Activated naive CD8-positive, alpha-beta T cell treated with anti-CD3 and anti-CD28 coated beads for 36 hours (primary cell): ENCODE results near the gene TREH. TPM values are rescaled to one million over a fixed set of nuclear protein-coding genes. Genes with fewer than 3 reads are reported as not detected.

ENCODE experiments used
- DNase-seq: peaks from one replicate; pipeline ENCODE4 v3.0.0; 2021
- H3K27ac Mint-ChIP-seq: one replicate; pipeline ENCODE4 v1.8.0; 2022; ENCODE audit warnings: mild to moderate bottlenecking, moderate library complexity, mixed read lengths
- H3K27me3 Mint-ChIP-seq: one replicate; pipeline ENCODE4 v1.8.0; 2022; ENCODE audit warnings: mild to moderate bottlenecking, mixed read lengths
- H3K36me3 Mint-ChIP-seq: one replicate; pipeline ENCODE4 v1.8.0; 2021; ENCODE audit warnings: mild to moderate bottlenecking, mixed read lengths
- H3K4me1 Mint-ChIP-seq: one replicate; pipeline ENCODE4 v1.8.0; 2021; ENCODE audit warnings: mixed read lengths
- H3K4me3 Mint-ChIP-seq: one replicate; pipeline ENCODE4 v1.8.0; 2022; ENCODE audit warnings: mild to moderate bottlenecking, moderate library complexity, mixed read lengths
- H3K9me3 Mint-ChIP-seq: one replicate; pipeline ENCODE4 v1.8.0; 2022; ENCODE audit warnings: mixed read lengths
- total RNA-seq, 2 experiments: library from RNA; stranded (reverse); gene quantifications; one replicate each; pipeline ENCODE4 v1.2.3, GENCODE V29; 2021

TREH gene
- total RNA-seq, 2 experiments from 2014 or later = not detected

DNA sequence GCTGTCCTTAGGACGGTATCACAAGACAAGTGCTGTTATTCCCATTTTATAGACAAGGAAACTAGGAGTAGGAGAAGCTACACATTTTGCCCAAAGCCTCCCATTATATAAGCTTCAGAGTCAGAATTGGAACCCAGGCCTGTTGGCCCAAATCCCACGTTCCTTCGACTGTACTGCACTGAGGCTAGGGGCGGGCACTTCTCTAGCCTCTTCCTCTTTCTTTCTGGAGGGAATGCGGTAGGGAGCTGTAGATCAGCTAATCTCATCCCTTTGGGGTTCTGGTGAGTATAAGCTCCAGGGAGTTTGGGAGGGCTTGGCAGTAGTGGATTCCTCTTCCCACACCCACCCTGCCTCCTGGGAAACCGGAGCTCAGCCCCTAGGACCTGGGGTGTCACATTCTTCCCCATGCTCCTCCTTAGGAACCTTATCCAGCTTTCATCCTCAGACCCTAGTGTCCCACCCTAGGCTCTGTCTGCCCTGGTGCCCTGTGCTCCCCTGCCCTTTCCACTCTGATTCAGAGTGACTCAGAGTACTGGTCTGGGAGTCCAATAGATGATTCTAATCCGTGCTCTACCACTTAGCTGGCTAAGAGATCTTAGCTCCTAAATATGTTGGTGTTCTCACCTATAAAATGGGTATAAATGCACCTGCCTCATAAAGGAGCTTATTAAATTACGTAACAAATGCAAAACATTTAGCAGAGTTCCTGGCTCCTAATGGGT lies 42.7 kb downstream of the TREH start:
- no peaks in the 10 kb centered on the region for H3K36me3 Mint-ChIP-seq
- DNase-seq = no peak
- no peaks in the 10 kb centered on the region for H3K9me3 Mint-ChIP-seq
- H3K27ac Mint-ChIP-seq = no peak overlapping the region
- no peaks in the 10 kb centered on the region for H3K27me3 Mint-ChIP-seq
- H3K4me1 Mint-ChIP-seq = peaks cover 4% of the 10 kb centered on the region
- no peak overlapping the region for H3K4me3 Mint-ChIP-seq

GRCh38 chr11:118635642-118636041 lies 43.8 kb downstream of the TREH start:
- no peak overlapping the region for H3K27ac Mint-ChIP-seq
- peaks cover 4% of the 10 kb centered on the region for H3K4me1 Mint-ChIP-seq
- no peaks in the 10 kb centered on the region for H3K36me3 Mint-ChIP-seq
- H3K9me3 Mint-ChIP-seq = no peaks in the 10 kb centered on the region
- H3K4me3 Mint-ChIP-seq = no peak overlapping the region
- DNase-seq = no peak
- H3K27me3 Mint-ChIP-seq = no peaks in the 10 kb centered on the region

DNA sequence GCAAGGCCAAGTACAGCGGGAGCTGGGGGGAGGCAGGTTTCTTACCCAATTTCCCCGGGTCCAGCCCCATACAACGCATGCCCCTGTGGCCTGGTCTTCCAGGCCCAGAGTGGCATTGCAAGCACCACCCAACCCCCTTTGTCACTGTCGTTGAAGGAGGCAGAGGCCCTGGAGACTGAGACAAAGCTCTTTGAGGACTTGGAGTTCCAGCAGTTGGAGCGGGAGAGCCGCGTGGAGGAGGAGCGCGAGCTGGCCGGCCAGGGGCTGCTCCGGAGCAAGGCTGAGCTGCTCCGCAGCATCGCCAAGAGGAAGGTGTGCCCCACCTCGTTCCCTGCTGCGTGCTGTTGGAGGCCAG lies 44.2 kb downstream of the TREH start:
- H3K27ac Mint-ChIP-seq = no peak overlapping the region
- H3K36me3 Mint-ChIP-seq = no peaks in the 10 kb centered on the region
- no peaks in the 10 kb centered on the region for H3K9me3 Mint-ChIP-seq
- no peaks in the 10 kb centered on the region for H3K27me3 Mint-ChIP-seq
- no peak overlapping the region for H3K4me3 Mint-ChIP-seq
- peaks cover 4% of the 10 kb centered on the region for H3K4me1 Mint-ChIP-seq
- no peak for DNase-seq

GRCh38 chr11:118634431-118635236 lies 44.8 kb downstream of the TREH start:
- H3K27ac Mint-ChIP-seq = no peak overlapping the region
- peak; percentile 43 for DNase-seq
- H3K27me3 Mint-ChIP-seq = no peaks in the 10 kb centered on the region
- peaks cover 4% of the 10 kb centered on the region for H3K4me1 Mint-ChIP-seq
- H3K36me3 Mint-ChIP-seq = no peaks in the 10 kb centered on the region
- H3K9me3 Mint-ChIP-seq = no peaks in the 10 kb centered on the region
- no peak overlapping the region for H3K4me3 Mint-ChIP-seq

DNA sequence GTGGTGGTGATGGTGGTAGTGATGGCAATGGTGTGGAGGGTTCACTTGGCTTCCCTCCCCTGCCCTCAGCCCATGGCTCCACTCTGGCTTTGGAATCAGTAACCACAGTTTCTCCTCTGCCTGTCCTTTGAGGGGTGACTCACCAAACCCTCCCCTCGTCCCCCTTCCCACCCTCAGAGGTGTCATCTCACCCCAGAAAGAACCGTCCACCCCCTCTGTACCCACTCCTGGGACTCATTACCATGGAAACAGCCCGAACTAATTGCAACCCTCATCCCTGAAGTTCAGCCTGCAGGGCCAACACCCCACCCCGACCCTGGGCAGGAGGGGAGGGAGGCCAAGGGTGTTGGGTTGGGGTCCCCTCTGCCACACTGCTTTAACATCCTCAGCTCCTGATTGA lies 45.5 kb downstream of the TREH start:
- Mint-ChIP-seq H3K4me3 (no peak overlapping the region), H3K9me3 (no peaks in the 10 kb centered on the region), H3K27ac (no peak overlapping the region), H3K4me1 (peaks cover 4% of the 10 kb centered on the region), H3K36me3 (no peaks in the 10 kb centered on the region), H3K27me3 (no peaks in the 10 kb centered on the region)
- no peak for DNase-seq

DNA sequence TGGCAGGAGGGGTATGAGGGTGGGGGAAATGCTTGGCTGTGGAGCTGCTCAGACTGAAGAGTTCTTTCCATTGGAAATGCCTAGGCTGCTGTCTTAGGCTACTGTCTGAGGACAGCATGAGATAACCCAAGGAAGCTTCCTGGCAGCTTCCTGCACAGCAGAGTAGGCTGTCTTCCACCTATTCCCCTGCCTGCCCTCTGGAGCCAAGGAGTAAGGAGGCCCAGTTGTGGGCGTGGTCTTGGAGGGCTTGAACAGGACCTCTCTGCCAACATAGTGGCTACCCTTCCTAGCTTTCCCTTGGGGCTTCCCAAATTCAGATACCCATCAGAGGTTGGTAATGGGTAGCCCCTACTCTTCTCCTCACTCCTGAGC lies 46.1 kb downstream of the TREH start:
- Mint-ChIP-seq H3K4me3 (no peak overlapping the region), H3K36me3 (no peaks in the 10 kb centered on the region), H3K9me3 (no peaks in the 10 kb centered on the region), H3K27me3 (no peaks in the 10 kb centered on the region), H3K4me1 (peaks cover 4% of the 10 kb centered on the region), H3K27ac (no peak overlapping the region)
- no peak for DNase-seq

DNA sequence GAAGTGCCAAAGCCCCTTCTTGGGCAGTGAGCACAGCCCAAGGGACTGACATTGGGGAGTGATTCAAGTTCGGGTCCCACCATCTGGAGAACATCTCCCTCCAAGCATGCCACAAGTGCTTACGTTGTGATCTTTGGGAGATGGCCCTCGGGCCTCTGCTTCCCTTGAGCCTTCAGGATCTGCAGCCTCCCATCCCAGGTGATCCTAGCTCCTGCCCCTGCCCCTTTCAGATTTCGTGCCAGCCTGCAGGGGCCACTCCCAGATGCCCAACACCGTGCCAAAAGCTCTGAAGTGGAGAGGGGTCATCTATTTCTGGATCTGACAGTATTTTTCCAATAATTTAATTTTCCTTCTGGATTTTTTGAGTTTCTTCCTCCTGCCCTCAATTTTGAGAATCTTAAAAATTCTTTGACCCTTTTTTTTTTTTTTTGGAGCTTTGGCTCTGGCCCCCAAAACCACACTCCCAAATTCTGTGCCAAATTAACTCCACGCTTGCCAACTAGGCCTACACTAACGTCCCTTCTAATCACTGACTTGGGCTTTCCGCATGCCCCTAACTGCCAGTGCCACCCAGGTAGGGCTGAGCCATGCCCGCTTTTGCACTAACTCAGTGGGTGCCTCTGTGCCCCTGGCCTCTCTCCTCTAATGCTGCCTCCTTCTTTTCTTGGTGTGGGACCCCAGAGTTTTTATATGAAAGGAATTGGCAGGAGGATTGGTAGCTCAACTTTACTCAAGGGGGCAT lies 46.7 kb downstream of the TREH start:
- Mint-ChIP-seq H3K27ac (no peak overlapping the region), H3K27me3 (no peaks in the 10 kb centered on the region), H3K36me3 (no peaks in the 10 kb centered on the region), H3K9me3 (no peaks in the 10 kb centered on the region), H3K4me3 (no peak overlapping the region), H3K4me1 (peaks cover 4% of the 10 kb centered on the region)
- DNase-seq = no peak

GRCh38 chr11:118631142-118631909 lies 48.1 kb downstream of the TREH start:
- H3K4me1 Mint-ChIP-seq = peaks cover 4% of the 10 kb centered on the region
- H3K36me3 Mint-ChIP-seq = no peaks in the 10 kb centered on the region
- no peaks in the 10 kb centered on the region for H3K27me3 Mint-ChIP-seq
- no peak overlapping the region for H3K27ac Mint-ChIP-seq
- DNase-seq = no peak
- H3K9me3 Mint-ChIP-seq = no peaks in the 10 kb centered on the region
- no peak overlapping the region for H3K4me3 Mint-ChIP-seq

DNA sequence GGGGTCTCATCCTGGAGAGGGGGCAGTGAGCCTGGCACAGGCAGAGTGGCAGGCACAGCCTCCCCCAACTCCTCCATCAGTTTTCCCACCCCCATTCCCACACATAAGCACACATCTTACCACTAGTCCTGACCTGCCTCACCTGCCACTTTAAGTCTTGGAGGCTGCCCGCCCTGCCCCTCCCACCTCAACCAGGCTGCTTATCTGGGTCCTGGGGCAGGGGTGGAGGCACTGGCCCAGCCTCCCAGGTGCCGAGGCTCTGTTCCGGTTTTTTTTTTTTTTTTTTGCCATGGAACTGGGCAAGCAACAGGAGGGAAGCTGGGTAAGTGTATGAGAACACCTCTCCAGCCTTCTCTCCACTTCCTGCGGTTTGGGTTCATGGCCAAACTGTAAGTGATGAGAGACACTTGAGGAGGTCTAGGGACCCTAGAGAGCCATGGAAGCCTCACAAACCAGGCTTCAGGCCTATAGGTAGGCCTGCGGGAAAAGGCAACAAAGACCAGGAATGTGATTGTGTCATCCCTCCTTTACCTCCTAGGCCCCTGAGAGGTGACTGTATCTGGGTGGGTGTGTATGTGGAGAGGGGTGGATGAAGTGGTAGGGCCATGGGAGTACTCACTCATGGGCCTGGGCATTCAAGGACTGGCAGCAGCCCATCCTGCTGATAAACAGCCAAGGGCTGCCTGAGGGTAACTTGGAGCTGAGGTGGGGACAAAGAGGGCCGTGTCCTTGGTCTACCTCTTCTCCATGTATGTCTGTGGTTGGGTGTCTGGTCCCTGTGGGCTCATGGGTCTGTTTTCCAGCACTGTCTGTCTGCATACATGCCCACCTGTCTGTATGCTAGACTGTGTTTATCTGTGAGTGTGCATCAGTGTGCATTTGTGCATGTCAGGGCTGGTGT lies 49.4 kb downstream of the TREH start:
- no peak for DNase-seq
- no peak overlapping the region for H3K4me3 Mint-ChIP-seq
- H3K36me3 Mint-ChIP-seq = no peaks in the 10 kb centered on the region
- H3K4me1 Mint-ChIP-seq = peaks cover 4% of the 10 kb centered on the region
- no peaks in the 10 kb centered on the region for H3K27me3 Mint-ChIP-seq
- H3K9me3 Mint-ChIP-seq = no peaks in the 10 kb centered on the region
- no peak overlapping the region for H3K27ac Mint-ChIP-seq

DNA sequence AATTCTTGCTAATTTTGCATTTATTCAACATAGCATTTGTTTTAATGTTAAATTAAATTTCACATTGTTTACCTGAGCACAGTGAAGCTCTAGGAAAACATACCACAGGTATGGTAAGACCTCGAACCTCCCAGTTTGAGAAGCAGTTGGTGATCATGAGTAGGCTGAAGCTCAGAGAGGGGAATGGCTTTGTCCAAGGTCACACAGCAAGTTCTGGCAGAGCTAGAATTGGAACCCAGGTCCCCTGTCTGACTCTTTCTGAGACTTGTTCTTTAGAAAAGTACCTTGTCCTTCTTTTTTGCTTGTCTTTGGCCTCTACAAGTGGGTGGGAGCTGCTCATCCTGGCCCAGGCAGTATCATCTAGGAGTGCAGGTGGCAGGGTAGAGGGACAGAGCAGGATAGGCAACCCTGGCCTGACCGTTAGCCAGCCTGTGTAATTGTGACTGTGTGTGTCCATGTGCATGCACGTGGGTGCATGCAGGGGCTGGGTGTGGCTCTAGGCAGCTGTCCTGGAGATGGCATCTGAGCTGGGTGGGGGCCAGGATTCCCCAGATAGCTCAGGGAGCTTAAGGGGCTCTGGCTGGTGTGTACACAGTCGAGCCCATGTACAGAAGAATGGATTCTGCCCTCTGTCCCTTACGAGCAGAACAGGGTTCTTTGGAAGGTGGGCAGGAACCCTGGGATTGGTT lies 50.4 kb downstream of the TREH start:
- Mint-ChIP-seq H3K36me3 (no peaks in the 10 kb centered on the region), H3K9me3 (no peaks in the 10 kb centered on the region), H3K27ac (no peak overlapping the region), H3K4me3 (no peak overlapping the region), H3K27me3 (no peaks in the 10 kb centered on the region), H3K4me1 (no peaks in the 10 kb centered on the region)
- DNase-seq = no peak

- no peaks in the 10 kb centered on the region for H3K4me1 Mint-ChIP-seq
- no peaks in the 10 kb centered on the region for H3K9me3 Mint-ChIP-seq
- no peak overlapping the region for H3K27ac Mint-ChIP-seq
- H3K36me3 Mint-ChIP-seq = no peaks in the 10 kb centered on the region
- H3K4me3 Mint-ChIP-seq = no peak overlapping the region
- no peak for DNase-seq
- no peaks in the 10 kb centered on the region for H3K27me3 Mint-ChIP-seq
These were observed 51.0 kb downstream of the TREH start for GRCh38 chr11:118628432-118628831.

DNA sequence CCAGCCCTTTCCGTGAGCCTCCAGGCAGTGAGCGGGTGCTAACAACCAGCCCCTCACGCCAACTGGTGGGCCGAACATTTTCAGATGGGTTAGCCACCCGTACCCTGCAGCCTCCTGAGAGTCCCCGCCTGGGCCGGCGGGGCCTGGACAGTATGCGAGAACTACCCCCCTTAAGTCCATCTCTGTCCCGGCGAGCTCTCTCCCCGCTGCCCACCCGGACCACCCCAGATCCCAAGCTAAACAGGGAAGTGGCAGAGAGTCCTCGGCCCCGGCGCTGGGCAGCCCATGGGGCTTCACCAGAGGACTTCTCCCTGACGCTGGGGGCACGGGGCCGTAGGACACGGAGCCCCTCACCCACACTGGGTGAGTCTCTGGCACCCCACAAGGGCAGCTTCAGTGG lies 51.4 kb downstream of the TREH start:
- H3K4me1 Mint-ChIP-seq = no peaks in the 10 kb centered on the region
- no peaks in the 10 kb centered on the region for H3K9me3 Mint-ChIP-seq
- no peak for DNase-seq
- no peaks in the 10 kb centered on the region for H3K27me3 Mint-ChIP-seq
- no peaks in the 10 kb centered on the region for H3K36me3 Mint-ChIP-seq
- no peak overlapping the region for H3K27ac Mint-ChIP-seq
- H3K4me3 Mint-ChIP-seq = no peak overlapping the region

GRCh38 chr11:118627566-118627965 lies 51.9 kb downstream of the TREH start:
- H3K4me1 Mint-ChIP-seq = no peaks in the 10 kb centered on the region
- H3K4me3 Mint-ChIP-seq = no peak overlapping the region
- H3K36me3 Mint-ChIP-seq = no peaks in the 10 kb centered on the region
- H3K27ac Mint-ChIP-seq = no peak overlapping the region
- no peak for DNase-seq
- no peaks in the 10 kb centered on the region for H3K9me3 Mint-ChIP-seq
- H3K27me3 Mint-ChIP-seq = no peaks in the 10 kb centered on the region

- Mint-ChIP-seq H3K27me3 (peaks cover 9% of the 10 kb centered on the region), H3K36me3 (no peaks in the 10 kb centered on the region), H3K27ac (no peak overlapping the region), H3K4me1 (peaks cover 1% of the 10 kb centered on the region), H3K4me3 (no peak overlapping the region), H3K9me3 (no peaks in the 10 kb centered on the region)
- DNase-seq = no peak
These were observed 53.5 kb downstream of the TREH start for GRCh38 chr11:118625976-118626375.
